Liver (tissue), 1 donor: ENCODE data around the gene DGCR2.

Experiments used
- ATF3 ChIP-seq: IDR thresholded peaks from 2 replicates; pipeline ENCODE4 v1.6.1; 2016; ENCODE audit warnings: antibody characterized with exemption
- TAF1 ChIP-seq: conservative IDR thresholded peaks from 2 replicates; pipeline ENCODE4 v1.6.1; 2016; ENCODE audit warnings: antibody characterized with exemption, mild to moderate bottlenecking
- donor health status: healthy.

GRCh38 chr22:19070397-19071169 lies 51.6 kb downstream of the DGCR2 start:
- TF ChIP-seq ATF3 (no peak), TAF1 (no peak)
